B cell (primary cell): ENCODE results near the gene FBXW10.
"Not testable (repeated sequence)": the region's sequence is repeated elsewhere in the genome, so short reads cannot be mapped to it uniquely, and the experiment has no call there.

ENCODE experiments used
- CTCF ChIP-seq: fragments of 200-600 bp; IDR thresholded peaks from one replicate; pipeline ENCODE4 v1.8.0; 2022; ENCODE audit warnings: antibody characterized with exemption, mild to moderate bottlenecking
- EZH2 ChIP-seq: IDR thresholded peaks from 2 replicates; pipeline ENCODE4 v1.6.1; 2012; ENCODE audit warnings: borderline replicate concordance, low read depth, mild to moderate bottlenecking, moderate library complexity, low read length; ENCODE audit not compliant: insufficient read depth, poor library complexity, severe bottlenecking

- not testable (repeated sequence) for TF ChIP-seq CTCF, EZH2
Observed at GRCh38 chr17:18827613-18828012, 83.8 kb downstream of the FBXW10 start.
